ENCODE results near the gene FAH. TPM values are rescaled to one million over a fixed set of nuclear protein-coding genes. Genes with fewer than 3 reads are reported as not detected.

Gene FAH
- total RNA-seq, 2 experiments from 2014 or later = 40.9 to 41.8 TPM

GRCh38 chr15:80174017-80174746 lies 21.4 kb downstream of the FAH start:
- Mint-ChIP-seq H3K27me3 (ENCODE audit: low read depth) (no peaks in the 10 kb centered on the region), H3K27ac (no peak overlapping the region), H3K4me1 (ENCODE audit: low read depth) (no peaks in the 10 kb centered on the region), H3K36me3 (ENCODE audit: low read depth) (peaks cover 5% of the 10 kb centered on the region), H3K4me3 (no peak overlapping the region), H3K9me3 (ENCODE audit: insufficient read depth) (no peaks in the 10 kb centered on the region)
- no peak for DNase-seq
- no peak for ATAC-seq
- CTCF ChIA-PET = interaction anchor here (0.6 to 3.8 kb wide), 11 partner anchors 10 to 321 kb away, joined by 3 to 22 read pairs (median 6); partner anchors contain the start of gene ZFAND6
- POLR2A ChIA-PET = no interaction called here

GRCh38 chr15:80175436-80175835 lies 22.6 kb downstream of the FAH start:
- ATAC-seq = no peak
- H3K27ac Mint-ChIP-seq = no peak overlapping the region
- DNase-seq = no peak
- no peaks in the 10 kb centered on the region for H3K4me1 Mint-ChIP-seq (ENCODE audit: low read depth)
- H3K4me3 Mint-ChIP-seq = no peak overlapping the region
- H3K27me3 Mint-ChIP-seq (ENCODE audit: low read depth) = no peaks in the 10 kb centered on the region
- no peaks in the 10 kb centered on the region for H3K9me3 Mint-ChIP-seq (ENCODE audit: insufficient read depth)
- peaks cover 4% of the 10 kb centered on the region for H3K36me3 Mint-ChIP-seq (ENCODE audit: low read depth)
- POLR2A ChIA-PET = no interaction called here
- CTCF ChIA-PET = interaction anchor here (1.0 to 3.8 kb wide), 2 partner anchors 11 to 115 kb away, joined by 3 to 22 read pairs; partner anchors contain the start of gene ZFAND6

GRCh38 chr15:80176443-80176842 lies 23.6 kb downstream of the FAH start:
- no peak for DNase-seq
- Mint-ChIP-seq H3K27ac (no peak overlapping the region), H3K9me3 (ENCODE audit: insufficient read depth) (no peaks in the 10 kb centered on the region), H3K27me3 (ENCODE audit: low read depth) (no peaks in the 10 kb centered on the region), H3K4me1 (ENCODE audit: low read depth) (no peaks in the 10 kb centered on the region), H3K36me3 (ENCODE audit: low read depth) (no peaks in the 10 kb centered on the region), H3K4me3 (no peak overlapping the region)
- ChIA-PET POLR2A (no interaction called here), CTCF (interaction anchor here (1.0 to 1.2 kb wide), 2 partner anchors 10 to 323 kb away, joined by 3 to 6 read pairs; no protein-coding TSS in a partner anchor)
- no peak for ATAC-seq

GRCh38 chr15:80177156-80177555 lies 24.4 kb downstream of the FAH start:
- ChIA-PET CTCF (interaction anchor here (0.9 to 1.2 kb wide), 2 partner anchors 123 to 323 kb away, joined by 3 to 6 read pairs; no protein-coding TSS in a partner anchor), POLR2A (no interaction called here)
- no peak for DNase-seq
- Mint-ChIP-seq H3K27me3 (ENCODE audit: low read depth) (no peaks in the 10 kb centered on the region), H3K36me3 (ENCODE audit: low read depth) (peaks cover 5% of the 10 kb centered on the region), H3K27ac (no peak overlapping the region), H3K9me3 (ENCODE audit: insufficient read depth) (no peaks in the 10 kb centered on the region), H3K4me1 (ENCODE audit: low read depth) (no peaks in the 10 kb centered on the region), H3K4me3 (no peak overlapping the region)
- no peak for ATAC-seq

DNA sequence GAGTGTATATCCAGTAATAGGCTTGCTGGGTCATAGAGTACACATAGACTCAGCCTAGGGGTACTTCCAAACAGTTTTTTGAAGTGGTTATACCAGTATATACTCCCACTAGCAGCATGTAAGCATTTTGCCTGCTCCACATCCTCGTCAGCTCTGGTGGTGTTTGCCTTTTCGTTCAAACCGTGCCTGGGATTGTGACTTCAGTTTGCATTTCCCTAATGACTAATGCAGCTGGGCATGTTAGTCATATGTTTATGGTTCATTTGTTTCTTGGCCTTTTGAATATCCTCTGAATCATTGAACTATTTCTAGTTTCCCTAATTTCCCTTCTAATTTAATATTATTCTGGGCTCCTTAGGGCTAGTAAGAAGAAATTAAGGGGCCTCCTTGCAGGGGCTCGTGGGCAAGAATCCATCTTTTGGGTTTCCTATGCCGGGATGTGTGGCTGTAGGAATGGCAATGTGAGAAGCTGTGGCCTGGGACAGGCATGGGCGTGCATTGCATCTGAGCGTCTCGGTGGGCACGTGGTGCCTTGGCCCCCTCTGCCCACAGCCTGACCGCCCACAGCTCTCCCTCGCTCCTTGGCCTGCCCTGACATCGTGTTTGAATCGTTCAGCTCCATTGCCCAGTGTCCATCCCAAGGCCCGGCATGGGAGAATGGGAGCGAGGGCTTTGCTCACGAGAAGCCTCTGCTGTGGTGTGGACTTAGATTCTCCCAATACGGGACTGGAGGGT lies 26.4 kb downstream of the FAH start:
- no peak overlapping the region for H3K4me3 Mint-ChIP-seq
- H3K27ac Mint-ChIP-seq = no peak overlapping the region
- no peaks in the 10 kb centered on the region for H3K9me3 Mint-ChIP-seq (ENCODE audit: insufficient read depth)
- ChIA-PET CTCF (interaction anchor here (0.6 kb wide), 1 partner anchor 699 kb away, joined by 3 read pairs; no protein-coding TSS in a partner anchor), POLR2A (no interaction called here)
- H3K4me1 Mint-ChIP-seq (ENCODE audit: low read depth) = no peaks in the 10 kb centered on the region
- no peak for ATAC-seq
- no peaks in the 10 kb centered on the region for H3K27me3 Mint-ChIP-seq (ENCODE audit: low read depth)
- no peak for DNase-seq
- peaks cover 16% of the 10 kb centered on the region for H3K36me3 Mint-ChIP-seq (ENCODE audit: low read depth)

GRCh38 chr15:80179935-80180334 lies 27.1 kb downstream of the FAH start:
- POLR2A ChIA-PET = no interaction called here
- CTCF ChIA-PET = interaction anchor here (0.6 kb wide), 1 partner anchor 700 kb away, joined by 3 read pairs; no protein-coding TSS in a partner anchor
- Mint-ChIP-seq H3K27me3 (ENCODE audit: low read depth) (no peaks in the 10 kb centered on the region), H3K4me3 (no peak overlapping the region), H3K9me3 (ENCODE audit: insufficient read depth) (no peaks in the 10 kb centered on the region), H3K27ac (no peak overlapping the region), H3K36me3 (ENCODE audit: low read depth) (peaks cover 22% of the 10 kb centered on the region), H3K4me1 (ENCODE audit: low read depth) (no peaks in the 10 kb centered on the region)
- no peak for DNase-seq
- ATAC-seq = no peak

- Mint-ChIP-seq H3K4me1 (ENCODE audit: low read depth) (no peaks in the 10 kb centered on the region), H3K27me3 (ENCODE audit: low read depth) (no peaks in the 10 kb centered on the region), H3K36me3 (ENCODE audit: low read depth) (peaks cover 26% of the 10 kb centered on the region), H3K27ac (no peak overlapping the region), H3K9me3 (ENCODE audit: insufficient read depth) (no peaks in the 10 kb centered on the region), H3K4me3 (no peak overlapping the region)
- ChIA-PET POLR2A (no interaction called here), CTCF (no interaction called here)
- no peak for ATAC-seq
- no peak for DNase-seq
Observed at GRCh38 chr15:80180468-80180867, 27.7 kb downstream of the FAH start.

DNA sequence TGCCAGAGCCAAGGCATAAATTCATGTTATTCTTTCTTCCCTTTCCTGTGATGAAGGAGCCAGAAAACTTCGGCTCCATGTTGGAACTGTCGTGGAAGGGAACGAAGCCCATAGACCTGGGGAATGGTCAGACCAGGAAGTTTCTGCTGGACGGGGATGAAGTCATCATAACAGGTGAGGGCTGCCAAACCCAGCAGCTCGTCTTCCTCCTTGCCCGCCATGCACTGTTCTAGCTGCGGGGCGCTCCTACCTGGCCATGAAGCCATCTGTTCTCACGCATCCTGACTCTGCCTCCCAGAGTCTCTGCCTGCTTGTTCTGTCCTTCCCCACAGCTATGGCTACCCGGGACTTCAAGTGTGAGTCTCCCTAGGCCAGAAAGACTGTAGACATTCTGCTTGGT lies 28.2 kb downstream of the FAH start:
- H3K9me3 Mint-ChIP-seq (ENCODE audit: insufficient read depth) = no peaks in the 10 kb centered on the region
- ChIA-PET CTCF (interaction anchor here (1.0 kb wide), 1 partner anchor 331 kb away, joined by 3 read pairs; no protein-coding TSS in a partner anchor), POLR2A (no interaction called here)
- DNase-seq = no peak
- ATAC-seq = no peak
- H3K4me1 Mint-ChIP-seq (ENCODE audit: low read depth) = no peaks in the 10 kb centered on the region
- no peaks in the 10 kb centered on the region for H3K27me3 Mint-ChIP-seq (ENCODE audit: low read depth)
- H3K4me3 Mint-ChIP-seq = no peak overlapping the region
- H3K36me3 Mint-ChIP-seq (ENCODE audit: low read depth) = peaks cover 28% of the 10 kb centered on the region
- no peak overlapping the region for H3K27ac Mint-ChIP-seq

DNA sequence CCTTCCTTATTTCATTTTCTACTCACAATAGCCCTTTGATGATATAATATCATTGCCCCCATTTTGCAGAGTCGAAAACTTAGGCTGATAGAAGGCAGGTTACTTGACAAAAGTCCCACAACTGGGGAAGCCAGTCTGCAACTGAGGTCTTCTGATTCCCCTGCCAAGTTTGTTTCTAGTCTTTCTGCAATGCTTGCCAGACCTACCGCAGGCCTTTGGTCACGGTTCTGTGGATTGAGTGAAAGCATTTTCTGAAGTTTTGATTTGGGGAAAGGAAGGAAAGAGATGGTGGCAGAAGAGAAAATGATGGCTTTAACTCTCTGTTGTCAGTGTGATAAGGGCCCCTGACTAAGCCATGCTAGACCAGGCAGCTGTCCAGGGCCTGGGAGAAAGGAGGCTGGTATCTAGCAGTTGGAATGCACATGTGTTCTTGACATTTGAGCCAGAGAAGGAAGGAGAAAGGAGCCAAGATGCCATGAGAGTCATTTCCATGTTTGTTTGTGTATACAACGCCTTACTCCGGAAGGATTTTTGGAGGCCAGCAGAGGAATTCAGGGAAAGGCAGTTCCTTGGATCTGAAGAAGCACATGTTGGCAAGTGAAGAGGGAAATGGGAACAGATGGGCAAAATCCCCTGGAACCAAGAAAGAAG lies 29.9 kb downstream of the FAH start:
- ChIA-PET CTCF (no interaction called here), POLR2A (no interaction called here)
- Mint-ChIP-seq H3K4me3 (no peak overlapping the region), H3K36me3 (ENCODE audit: low read depth) (peaks cover 36% of the 10 kb centered on the region), H3K9me3 (ENCODE audit: insufficient read depth) (no peaks in the 10 kb centered on the region), H3K4me1 (ENCODE audit: low read depth) (no peaks in the 10 kb centered on the region), H3K27me3 (ENCODE audit: low read depth) (no peaks in the 10 kb centered on the region), H3K27ac (no peak overlapping the region)
- no peak for DNase-seq
- no peak for ATAC-seq

- ATAC-seq (no peak), DNase-seq (no peak)
- POLR2A ChIA-PET = no interaction called here
- Mint-ChIP-seq H3K9me3 (ENCODE audit: insufficient read depth) (no peaks in the 10 kb centered on the region), H3K4me3 (no peak overlapping the region), H3K36me3 (ENCODE audit: low read depth) (peaks cover 36% of the 10 kb centered on the region), H3K4me1 (ENCODE audit: low read depth) (no peaks in the 10 kb centered on the region), H3K27me3 (ENCODE audit: low read depth) (no peaks in the 10 kb centered on the region), H3K27ac (no peak overlapping the region)
- CTCF ChIA-PET = interaction anchor here (1.4 kb wide), 2 partner anchors 10 to 334 kb away, joined by 3 to 6 read pairs; no protein-coding TSS in a partner anchor
Observed at GRCh38 chr15:80183306-80183705, 30.5 kb downstream of the FAH start.

GRCh38 chr15:80183886-80184285 lies 31.1 kb downstream of the FAH start:
- no peak for ATAC-seq
- Mint-ChIP-seq H3K27ac (no peak overlapping the region), H3K4me3 (no peak overlapping the region), H3K9me3 (ENCODE audit: insufficient read depth) (no peaks in the 10 kb centered on the region), H3K4me1 (ENCODE audit: low read depth) (no peaks in the 10 kb centered on the region), H3K36me3 (ENCODE audit: low read depth) (peaks cover 41% of the 10 kb centered on the region), H3K27me3 (ENCODE audit: low read depth) (no peaks in the 10 kb centered on the region)
- ChIA-PET CTCF (interaction anchor here (1.4 kb wide), 2 partner anchors 10 to 334 kb away, joined by 3 to 6 read pairs; no protein-coding TSS in a partner anchor), POLR2A (no interaction called here)
- no peak for DNase-seq

- Mint-ChIP-seq H3K4me1 (ENCODE audit: low read depth) (no peaks in the 10 kb centered on the region), H3K27me3 (ENCODE audit: low read depth) (no peaks in the 10 kb centered on the region), H3K4me3 (no peak overlapping the region), H3K9me3 (ENCODE audit: insufficient read depth) (no peaks in the 10 kb centered on the region), H3K27ac (no peak overlapping the region), H3K36me3 (ENCODE audit: low read depth) (peaks cover 41% of the 10 kb centered on the region)
- CTCF ChIA-PET = interaction anchor here (1.4 kb wide), 2 partner anchors 11 to 335 kb away, joined by 3 to 6 read pairs; no protein-coding TSS in a partner anchor
- ATAC-seq (no peak), DNase-seq (no peak)
- POLR2A ChIA-PET = no interaction called here
Observed at GRCh38 chr15:80184554-80184953, 31.8 kb downstream of the FAH start.
